ENCODE measurements around the gene HAPLN3. TPM values are rescaled to one million over a fixed set of nuclear protein-coding genes. Genes with fewer than 3 reads are reported as not detected.

The HAPLN3 gene
- 6.8 and 7.3 TPM in 2 replicates for total RNA-seq

GRCh38 chr15:88894819-88895767, at the start of gene HAPLN3:
TSS of gene HAPLN3 (minus strand) at chr15:88895544. CDS start at chr15:88887298, 8,246 bp downstream.

GRCh38 chr15:88913017-88913849, 17.9 kb upstream of the HAPLN3 start, which contains the start of gene MFGE8:
TSS of gene MFGE8 (minus strand) at chr15:88913379. CDS start at chr15:88913319, 60 bp downstream.

Other genes starting within 250 kb of the HAPLN3 start
- gene ACAN, start 92.1 kb downstream of the HAPLN3 start, total RNA-seq = under 0.01 TPM in 2 replicates
- gene MFGE8, start 17.8 kb upstream of the HAPLN3 start, total RNA-seq = 447 and 508 TPM in 2 replicates
- 25.8 and 76.3 TPM in 2 replicates for gene ABHD2, start 192.9 kb upstream of the HAPLN3 start, total RNA-seq